IMR-90 (cell line): Measurements from ENCODE around the gene BPIFB1. TPM values are rescaled to one million over a fixed set of nuclear protein-coding genes. Genes with fewer than 3 reads are reported as not detected.

Source experiments
- ATAC-seq: fragments of 200-7000 bp; cut with Tn5 transposase; 2 replicates; pipeline ENCODE4 v1.9.1; 2020; ENCODE audit warnings: low read depth, mild to moderate bottlenecking, moderate library complexity
- BruUV-seq: library from RNA; stranded (reverse); fragments of 400-500 nt; replicated peaks from 2 replicates; lab custom pipeline; 2021; lab: Mats Ljungman, UMichigan
- CTCF ChIA-PET: fragments of 300-600 bp; formaldehyde crosslinking; extraction: SDS; loops from one replicate; lab custom pipeline; 2021; ENCODE audit warnings: antibody characterized with exemption; lab: Yijun Ruan, JAX
- POLR2A ChIA-PET: fragments of 300-600 bp; sonication (Branson Sonifier 250); formaldehyde crosslinking; loops from one replicate; lab custom pipeline; 2022; ENCODE audit warnings: antibody characterized with exemption; ENCODE audit not compliant: unreplicated experiment; lab: Charles Lee
- DNase-seq: peaks from one replicate; pipeline ENCODE4 v3.0.0; 2013
- H2AFZ ChIP-seq: replicated peaks from 2 replicates; pipeline ENCODE3; 2013; ENCODE audit warnings: low read length, mild to moderate bottlenecking; ENCODE audit not compliant: poor library complexity
- H2AK5ac ChIP-seq: 2 replicates; pipeline ENCODE4 v1.6.1; 2013; ENCODE audit warnings: low read depth, low read length, inconsistent platforms
- H2AK9ac ChIP-seq: replicated peaks from 2 replicates; pipeline ENCODE3; 2013; ENCODE audit warnings: mild to moderate bottlenecking, low read depth, low read length, moderate library complexity; ENCODE audit not compliant: poor library complexity
- H2BK120ac ChIP-seq: 2 replicates; pipeline ENCODE4 v1.6.1; 2013; ENCODE audit warnings: low read depth, low read length, inconsistent platforms
- H2BK15ac ChIP-seq: 3 replicates; pipeline ENCODE4 v1.6.1; 2013; ENCODE audit warnings: low read depth, low read length, inconsistent platforms
- H2BK20ac ChIP-seq: 2 replicates; pipeline ENCODE4 v1.6.1; 2013; ENCODE audit warnings: low read depth, mild to moderate bottlenecking, inconsistent platforms, low read length, moderate library complexity
- H2BK5ac ChIP-seq: 2 replicates; pipeline ENCODE4 v1.6.1; 2013; ENCODE audit warnings: mild to moderate bottlenecking, low read depth, low read length, inconsistent platforms; ENCODE audit not compliant: poor library complexity, severe bottlenecking
- H3K14ac ChIP-seq: replicated peaks from 2 replicates; pipeline ENCODE4 v1.6.1; 2013; ENCODE audit warnings: low read depth, low read length, inconsistent platforms
- H3K18ac ChIP-seq: 2 replicates; pipeline ENCODE4 v1.6.1; 2013; ENCODE audit warnings: low read depth, low read length, control low read depth
- H3K23ac ChIP-seq: 2 replicates; pipeline ENCODE4 v1.6.1; 2013; ENCODE audit warnings: low read depth, low read length, inconsistent platforms
- H3K27ac ChIP-seq: 2 replicates; pipeline ENCODE4 v1.5.1; 2013; ENCODE audit warnings: mild to moderate bottlenecking, control low read depth, low read length; ENCODE audit not compliant: insufficient read depth
- H3K27me3 ChIP-seq: 2 replicates; pipeline ENCODE4 v1.6.1; 2013; ENCODE audit warnings: low read length; ENCODE audit not compliant: control insufficient read depth, insufficient read depth
- H3K36me3 ChIP-seq: 2 replicates; pipeline ENCODE4 v1.6.1; 2013; ENCODE audit warnings: low read length, mixed read lengths; ENCODE audit not compliant: control insufficient read depth, insufficient read depth
- H3K4ac ChIP-seq: 2 replicates; pipeline ENCODE4 v1.6.1; 2013; ENCODE audit warnings: low read depth, low read length, inconsistent platforms
- H3K4me1 ChIP-seq: 2 replicates; pipeline ENCODE4 v1.6.1; 2013; ENCODE audit warnings: low read length, mixed read lengths; ENCODE audit not compliant: control insufficient read depth, insufficient read depth
- H3K4me2 ChIP-seq: 2 replicates; pipeline ENCODE4 v1.6.1; 2013; ENCODE audit warnings: low read depth, mild to moderate bottlenecking, control low read depth, low read length, moderate library complexity
- H3K4me3 ChIP-seq: 2 replicates; pipeline ENCODE4 v1.5.1; 2013; ENCODE audit warnings: low read depth, mild to moderate bottlenecking, control low read depth, low read length, moderate library complexity; ENCODE audit not compliant: insufficient read depth
- H3K56ac ChIP-seq: 2 replicates; pipeline ENCODE4 v1.6.1; 2013; ENCODE audit warnings: low read length, inconsistent platforms; ENCODE audit not compliant: insufficient read depth; ENCODE audit errors: extremely low read depth
- H3K79me1 ChIP-seq, 2 experiments: 2 replicates each; pipeline ENCODE4 v1.6.1; 2013; ENCODE audit warnings: low read length in 2 of 2, inconsistent platforms in 1 of 2, low read depth in 1 of 2
- H3K9ac ChIP-seq: 2 replicates; pipeline ENCODE4 v1.6.1; 2013; ENCODE audit warnings: low read depth, low read length, control low read depth
- H3K9me1 ChIP-seq: 2 replicates; pipeline ENCODE4 v1.6.1; 2013; ENCODE audit warnings: low read length, inconsistent platforms; ENCODE audit not compliant: insufficient read depth
- H3K9me3 ChIP-seq: 2 replicates; pipeline ENCODE4 v1.6.1; 2013; ENCODE audit warnings: low read length; ENCODE audit not compliant: control insufficient read depth, insufficient read depth
- H4K20me1 ChIP-seq: 2 replicates; pipeline ENCODE4 v1.6.1; 2013; ENCODE audit warnings: low read length, inconsistent platforms; ENCODE audit not compliant: insufficient read depth
- H4K5ac ChIP-seq: 2 replicates; pipeline ENCODE4 v1.6.1; 2013; ENCODE audit warnings: mild to moderate bottlenecking, low read depth, low read length, control low read depth
- H4K8ac ChIP-seq, 2 experiments: 2 replicates each; pipeline ENCODE4 v1.6.1; 2013; ENCODE audit warnings: low read depth in 2 of 2, low read length in 2 of 2, control low read depth in 1 of 2, inconsistent platforms in 1 of 2
- H4K91ac ChIP-seq: 2 replicates; pipeline ENCODE4 v1.6.1; 2013; ENCODE audit warnings: low read depth, low read length, inconsistent platforms; ENCODE audit not compliant: insufficient read depth
- BHLHE40 ChIP-seq: fragments of 150-350 bp; IDR thresholded peaks from 2 replicates; pipeline ENCODE4 v1.6.1; 2016; ENCODE audit warnings: mild to moderate bottlenecking, low read depth, low read length
- CHD1 ChIP-seq: IDR thresholded peaks from 2 replicates; pipeline ENCODE4 v1.6.1; 2012; ENCODE audit warnings: low read depth, low read length, improper control_type of control experiment
- FOS ChIP-seq: fragments of 150-350 bp; IDR thresholded peaks from 2 replicates; pipeline ENCODE4 v1.6.1; 2016; ENCODE audit warnings: low read depth, low read length
- MAZ ChIP-seq: IDR thresholded peaks from 2 replicates; pipeline ENCODE4 v1.6.1; 2012; ENCODE audit warnings: low read depth, mild to moderate bottlenecking, low read length, improper control_type of control experiment, moderate library complexity, borderline replicate concordance
- MXI1 ChIP-seq: IDR thresholded peaks from 2 replicates; pipeline ENCODE4 v1.6.1; 2012; ENCODE audit warnings: low read depth, mild to moderate bottlenecking, low read length, moderate library complexity, borderline replicate concordance
- POLR2A ChIP-seq: IDR thresholded peaks from 2 replicates; pipeline ENCODE4 v1.6.1; 2012; ENCODE audit warnings: mild to moderate bottlenecking, low read depth, low read length
- RAD21 ChIP-seq: IDR thresholded peaks from 2 replicates; pipeline ENCODE4 v1.6.1; 2012; ENCODE audit warnings: low read length, improper control_type of control experiment
- RCOR1 ChIP-seq: IDR thresholded peaks from 2 replicates; pipeline ENCODE4 v1.6.1; 2012; ENCODE audit warnings: mild to moderate bottlenecking, low read length, improper control_type of control experiment; ENCODE audit not compliant: insufficient replicate concordance
- RFX5 ChIP-seq: IDR thresholded peaks from 2 replicates; pipeline ENCODE4 v1.8.0; 2012; ENCODE audit warnings: low read depth, mild to moderate bottlenecking, low read length, moderate library complexity
- SMC3 ChIP-seq: fragments of 150-350 bp; IDR thresholded peaks from 2 replicates; pipeline ENCODE4 v1.6.1; 2016; ENCODE audit warnings: low read depth, mild to moderate bottlenecking, antibody characterized with exemption, low read length, moderate library complexity
- USF2 ChIP-seq: fragments of 150-350 bp; IDR thresholded peaks from 2 replicates; pipeline ENCODE4 v1.6.1; 2017; ENCODE audit warnings: mild to moderate bottlenecking, antibody characterized with exemption, low read length, low read depth
- WGBS, 2 experiments: methylation state at CpG; one replicate each; pipeline versions ENCODE4 v1.1.5 to v1.1.7; 2013; ENCODE audit warnings: missing lambda C conversion rate in 2 of 2; ENCODE audit not compliant: insufficient read length in 1 of 2; ENCODE audit errors: extremely low coverage in 2 of 2; 5-methylcytosine and 5-hydroxymethylcytosine counted together
- dilution Hi-C: fragments of 300-500 bp; cut with HindIII; formaldehyde crosslinking; loops from one replicate; pipeline ENCODE4 v1.14.3; 2018; ENCODE audit warnings: low sequenced_read_pairs; ENCODE audit not compliant: unreplicated experiment
- in situ Hi-C: fragments of 300-500 bp; cut with MboI; formaldehyde crosslinking; loops from 3 replicates; pipeline ENCODE4 v1.14.3; 2019; ENCODE audit warnings: low sequenced_read_pairs, inconsistent platforms, mixed read lengths
- intact Hi-C: fragments of 100-400 bp; cut with micrococcal nuclease; formaldehyde crosslinking; loops from 2 replicates; pipeline ENCODE4 v1.10.0; 2022
- polyA plus RNA-seq, 3 experiments: library from polyadenylated mRNA; depleted of rRNA; stranded (reverse); fragments of >200 nt; gene quantifications; 2 replicates each; pipeline ENCODE4 v1.2.3, GENCODE V29; 2012; ENCODE audit warnings: low replicate concordance in 1 of 3
- total RNA-seq: library from RNA; depleted of rRNA; stranded (reverse); fragments of >200 nt; gene quantifications from 2 replicates; pipeline ENCODE4 v1.2.3, GENCODE V29; 2012

Gene BPIFB1
- total and polyA plus RNA-seq, 2 of the 4 experiments (the other 2 are of a cell fraction), result not detected

GRCh38 chr20:33311011-33311410 lies 28.0 kb downstream of the BPIFB1 start:
- no peak overlapping the region for H3K23ac ChIP-seq
- no peaks in the 10 kb centered on the region for H3K36me3 ChIP-seq
- no peak overlapping the region for H3K4me3 ChIP-seq
- H3K4me2 ChIP-seq, result no peak overlapping the region
- no peak overlapping the region for H2AK9ac ChIP-seq
- DNase-seq (no peak), ATAC-seq (no peak)
- CTCF ChIA-PET, result no interaction called here
- H4K91ac ChIP-seq, result no peak overlapping the region
- no peak overlapping the region for H3K27ac ChIP-seq
- no peak overlapping the region for H3K14ac ChIP-seq
- no peak overlapping the region for H2BK5ac ChIP-seq
- H3K79me1 ChIP-seq, result no peaks in the 10 kb centered on the region
- TF ChIP-seq RAD21 (no peak), RFX5 (no peak), SMC3 (no peak), MAZ (no peak), RCOR1 (no peak), FOS (no peak), MXI1 (no peak), BHLHE40 (no peak), POLR2A (no peak), USF2 (no peak), CHD1 (no peak)
- peaks cover 15% of the 10 kb centered on the region; the same call in 1 of the 2 replicates for H3K27me3 ChIP-seq
- 0 out of 2 replicates have a peak, but pooled peaks cover 2% of the 10 kb centered on the region for H3K9me3 ChIP-seq
- H3K9me1 ChIP-seq, result no peaks in the 10 kb centered on the region
- no peak overlapping the region for H2AFZ ChIP-seq
- H2BK120ac ChIP-seq, result no peak overlapping the region
- dilution Hi-C loops, result no loop called here
- H3K4me1 ChIP-seq, result no peaks in the 10 kb centered on the region
- H3K9ac ChIP-seq, result no peak overlapping the region
- H3K56ac ChIP-seq, result no peak overlapping the region
- H3K4ac ChIP-seq, result no peak overlapping the region
- H4K20me1 ChIP-seq, result no peaks in the 10 kb centered on the region
- no TSS peak for BruUV-seq
- WGBS, 2 experiments, result no CpG with 5 or more reads among the region's 8 CpGs
- intact Hi-C loops, result no loop called here
- in situ Hi-C loops, result no loop called here
- no peak overlapping the region for H3K18ac ChIP-seq
- no peak overlapping the region for H2BK15ac ChIP-seq
- no peak overlapping the region for H2AK5ac ChIP-seq
- POLR2A ChIA-PET, result no interaction called here
- no peak overlapping the region for H2BK20ac ChIP-seq
- no peak overlapping the region for H4K8ac ChIP-seq
- H4K5ac ChIP-seq, result no peak overlapping the region
